ENCODE data around the gene BCL11B.

GRCh38 chr14:99121319-99121875, 150.6 kb downstream of the BCL11B start:
- TF ChIP-seq, protein P1, sequence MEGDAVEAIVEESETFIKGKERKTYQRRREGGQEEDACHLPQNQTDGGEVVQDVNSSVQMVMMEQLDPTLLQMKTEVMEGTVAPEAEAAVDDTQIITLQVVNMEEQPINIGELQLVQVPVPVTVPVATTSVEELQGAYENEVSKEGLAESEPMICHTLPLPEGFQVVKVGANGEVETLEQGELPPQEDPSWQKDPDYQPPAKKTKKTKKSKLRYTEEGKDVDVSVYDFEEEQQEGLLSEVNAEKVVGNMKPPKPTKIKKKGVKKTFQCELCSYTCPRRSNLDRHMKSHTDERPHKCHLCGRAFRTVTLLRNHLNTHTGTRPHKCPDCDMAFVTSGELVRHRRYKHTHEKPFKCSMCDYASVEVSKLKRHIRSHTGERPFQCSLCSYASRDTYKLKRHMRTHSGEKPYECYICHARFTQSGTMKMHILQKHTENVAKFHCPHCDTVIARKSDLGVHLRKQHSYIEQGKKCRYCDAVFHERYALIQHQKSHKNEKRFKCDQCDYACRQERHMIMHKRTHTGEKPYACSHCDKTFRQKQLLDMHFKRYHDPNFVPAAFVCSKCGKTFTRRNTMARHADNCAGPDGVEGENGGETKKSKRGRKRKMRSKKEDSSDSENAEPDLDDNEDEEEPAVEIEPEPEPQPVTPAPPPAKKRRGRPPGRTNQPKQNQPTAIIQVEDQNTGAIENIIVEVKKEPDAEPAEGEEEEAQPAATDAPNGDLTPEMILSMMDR (IDR thresholded peaks at IDR 0.05; ENCODE audit: low read depth, low read length, missing input control), result no peak
- TF ChIP-seq MAX (IDR thresholded peaks at IDR 0.05) (no peak), RXRA (IDR thresholded peaks at IDR 0.05) (no peak), SP1 (IDR thresholded peaks at IDR 0.05) (no peak), TAF1 (conservative IDR thresholded peaks at IDR 0.05) (no peak), YY1 (IDR thresholded peaks at IDR 0.05) (no peak)

Data from liver (tissue), 3 donors.